Stimulated activated naive CD4-positive, alpha-beta T cell treated with Interleukin-2 at 50 U/mL for 16 hours (primary cell): ENCODE data around the gene TRIP4.

Source experiments
- DNase-seq: peaks from one replicate; lab custom pipeline; 2025; lab: John Stamatoyannopoulos, UW

Gene TRIP4

GRCh38 chr15:64447536-64448315 lies 60.1 kb downstream of the TRIP4 start:
- DNase-seq: no peak

- DNase-seq: no peak
These were observed 65.5 kb downstream of the TRIP4 start for GRCh38 chr15:64452988-64453688.

GRCh38 chr15:64453689-64454037 lies 66.0 kb downstream of the TRIP4 start:
- DNase-seq: no peak

GRCh38 chr15:64454282-64454681 lies 66.6 kb downstream of the TRIP4 start:
- DNase-seq: no peak

GRCh38 chr15:64455961-64456371 lies 68.3 kb downstream of the TRIP4 start:
- DNase-seq: no peak

- DNase-seq: no peak
These were observed 69.0 kb downstream of the TRIP4 start for GRCh38 chr15:64456634-64457108.

- no peak for DNase-seq
These were observed 71.6 kb downstream of the TRIP4 start for GRCh38 chr15:64459066-64459781.

GRCh38 chr15:64460206-64460723 lies 72.6 kb downstream of the TRIP4 start, which contains the start of gene ZNF609:
TSS of gene ZNF609 (plus strand) at chr15:64460578. CDS start at chr15:64499420, 38,842 bp downstream.
- peak; percentile 83 for DNase-seq

GRCh38 chr15:64460724-64461720 lies 73.4 kb downstream of the TRIP4 start:
- DNase-seq: peak; percentile 42

GRCh38 chr15:64461721-64462162 lies 74.1 kb downstream of the TRIP4 start:
- DNase-seq: peak; percentile 8

GRCh38 chr15:64462492-64462891 lies 74.9 kb downstream of the TRIP4 start:
- no peak for DNase-seq

GRCh38 chr15:64464276-64465005 lies 76.8 kb downstream of the TRIP4 start:
- no peak for DNase-seq

- DNase-seq: no peak
These were observed 78.9 kb downstream of the TRIP4 start for GRCh38 chr15:64466408-64467141.

GRCh38 chr15:64472161-64472560 lies 84.5 kb downstream of the TRIP4 start:
- DNase-seq: no peak

- no peak for DNase-seq
These were observed 87.2 kb downstream of the TRIP4 start for GRCh38 chr15:64474846-64475245.

- no peak for DNase-seq
These were observed 88.9 kb downstream of the TRIP4 start for GRCh38 chr15:64476550-64476949.

- DNase-seq: no peak
These were observed 91.2 kb downstream of the TRIP4 start for GRCh38 chr15:64478863-64479262.

- DNase-seq: no peak
These were observed 93.3 kb downstream of the TRIP4 start for GRCh38 chr15:64480891-64481290.

- DNase-seq: no peak
These were observed 96.1 kb downstream of the TRIP4 start for GRCh38 chr15:64483749-64484148.

- DNase-seq: no peak
These were observed 98.2 kb downstream of the TRIP4 start for GRCh38 chr15:64485796-64486195.
